GM19397 (cell line): ENCODE measurements around the gene GALK2.

Experiments
- ATAC-seq: cut with Tn5 transposase; IDR thresholded peaks from one replicate; pipeline ENCODE4 v1.9.1; 2021; ENCODE audit warnings: mild to moderate bottlenecking, moderate library complexity; ENCODE audit not compliant: unreplicated experiment

GALK2 gene

GRCh38 chr15:49278751-49279150, 108.7 kb downstream of the GALK2 start:
- no peak for ATAC-seq

- ATAC-seq: no peak
Observed at GRCh38 chr15:49279521-49280456, 109.7 kb downstream of the GALK2 start.

- no peak for ATAC-seq
Observed at GRCh38 chr15:49282366-49282765, 112.3 kb downstream of the GALK2 start.

GRCh38 chr15:49286649-49287404, 116.8 kb downstream of the GALK2 start:
- ATAC-seq: no peak

- no peak for ATAC-seq
Observed at GRCh38 chr15:49287481-49287880, 117.4 kb downstream of the GALK2 start.

- ATAC-seq: no peak
Observed at GRCh38 chr15:49288391-49288790, 118.3 kb downstream of the GALK2 start.

GRCh38 chr15:49290191-49290590, 120.1 kb downstream of the GALK2 start:
- ATAC-seq: no peak

- ATAC-seq: no peak
Observed at GRCh38 chr15:49293941-49294340, 123.9 kb downstream of the GALK2 start.

- ATAC-seq: no peak
Observed at GRCh38 chr15:49296258-49296657, 126.2 kb downstream of the GALK2 start.

- no peak for ATAC-seq
Observed at GRCh38 chr15:49297584-49297983, 127.5 kb downstream of the GALK2 start.

- ATAC-seq: no peak
Observed at GRCh38 chr15:49300856-49301255, 130.8 kb downstream of the GALK2 start.

GRCh38 chr15:49301562-49301961, 131.5 kb downstream of the GALK2 start:
- no peak for ATAC-seq

GRCh38 chr15:49303003-49303402, 133.0 kb downstream of the GALK2 start:
- ATAC-seq: no peak

GRCh38 chr15:49306551-49306950, 136.5 kb downstream of the GALK2 start:
- ATAC-seq: no peak

GRCh38 chr15:49308686-49309085, 138.6 kb downstream of the GALK2 start:
- no peak for ATAC-seq

GRCh38 chr15:49309889-49310288, 139.8 kb downstream of the GALK2 start:
- no peak for ATAC-seq

GRCh38 chr15:49313650-49314049, 143.6 kb downstream of the GALK2 start:
- ATAC-seq: no peak

- ATAC-seq: no peak
Observed at GRCh38 chr15:49314716-49315115, 144.7 kb downstream of the GALK2 start.

- ATAC-seq: no peak
Observed at GRCh38 chr15:49315391-49315823, 145.4 kb downstream of the GALK2 start.

GRCh38 chr15:49320351-49320750, 150.3 kb downstream of the GALK2 start:
- no peak for ATAC-seq

- ATAC-seq: no peak
Observed at GRCh38 chr15:49323207-49323606, 153.2 kb downstream of the GALK2 start.

GRCh38 chr15:49327927-49328326, 157.9 kb downstream of the GALK2 start:
- ATAC-seq: no peak
